Esophagus mucosa (tissue), 1 donor: ENCODE results near the gene SUSD1. TPM values are rescaled to one million over a fixed set of nuclear protein-coding genes. Genes with fewer than 3 reads are reported as not detected.
"Not testable (repeated sequence)": the region's sequence is repeated elsewhere in the genome, so short reads cannot be mapped to it uniquely, and the experiment has no call there.

Experiments
- ATAC-seq: fragments of 200-7000 bp; cut with Tn5 transposase; one replicate; pipeline ENCODE4 v1.9.1; 2020
- total RNA-seq: library from RNA; stranded (reverse); gene quantifications from one replicate; pipeline ENCODE4 v1.2.4, GENCODE V29; 2023
- donor health status: DM: yes; HTN: yes; CAD: no.

SUSD1 gene
- total RNA-seq, 1 donor from 2014 or later, result 4.9 TPM

DNA sequence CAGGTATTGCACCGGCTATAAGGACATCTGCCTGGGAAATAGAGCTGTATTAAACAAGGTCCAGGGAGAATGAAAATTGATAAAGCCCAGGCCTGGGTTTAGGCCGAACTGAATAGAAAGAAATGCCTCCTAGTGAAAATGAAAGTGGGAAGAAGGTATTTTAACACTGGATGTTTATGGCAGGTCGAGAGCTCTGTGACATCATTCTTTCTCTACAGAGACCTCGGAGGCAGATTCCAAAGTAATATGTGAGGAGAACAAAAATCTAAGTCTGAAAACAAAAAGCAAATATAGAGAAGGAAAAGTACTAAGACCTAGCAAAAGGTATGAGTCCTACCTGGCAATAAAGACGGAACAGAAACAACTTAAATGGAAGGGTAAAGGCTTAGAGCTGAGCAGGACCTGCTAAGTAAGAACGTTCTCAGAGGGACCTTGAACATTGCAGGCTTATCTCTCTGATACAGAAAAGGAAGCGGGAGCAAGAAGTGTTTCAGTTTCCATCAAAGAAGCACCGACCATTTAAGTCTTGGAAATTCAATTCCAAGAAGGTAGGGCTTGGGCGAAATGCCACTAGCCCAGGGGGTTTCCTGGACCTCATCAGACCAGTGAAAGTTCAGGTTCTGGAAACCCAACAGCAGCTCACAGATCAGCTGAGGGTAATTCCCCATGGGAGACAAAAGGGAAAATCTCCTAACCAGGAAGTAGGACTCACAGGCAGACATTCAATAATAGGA, 80.0 kb downstream of the SUSD1 start:
- no peak for ATAC-seq

DNA sequence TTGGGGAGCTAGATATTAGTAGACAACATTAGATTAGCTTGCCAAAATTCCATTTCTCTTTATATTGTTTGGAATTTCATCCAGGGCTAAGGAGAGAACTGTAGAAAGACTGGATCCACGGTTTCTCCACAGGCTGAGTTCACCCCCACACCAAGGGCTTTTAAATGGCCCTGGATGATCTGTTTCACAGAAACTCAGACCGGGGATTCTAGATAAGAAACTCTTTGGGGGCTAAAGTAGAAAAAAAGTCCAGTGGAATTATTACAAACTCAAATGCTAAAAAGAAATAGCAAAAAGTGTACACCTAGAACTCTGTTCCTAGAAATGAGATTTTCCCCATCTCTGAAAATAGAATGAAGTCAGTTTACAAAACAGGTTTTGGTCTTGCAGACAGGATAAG, 80.9 kb downstream of the SUSD1 start:
- ATAC-seq, result no peak

DNA sequence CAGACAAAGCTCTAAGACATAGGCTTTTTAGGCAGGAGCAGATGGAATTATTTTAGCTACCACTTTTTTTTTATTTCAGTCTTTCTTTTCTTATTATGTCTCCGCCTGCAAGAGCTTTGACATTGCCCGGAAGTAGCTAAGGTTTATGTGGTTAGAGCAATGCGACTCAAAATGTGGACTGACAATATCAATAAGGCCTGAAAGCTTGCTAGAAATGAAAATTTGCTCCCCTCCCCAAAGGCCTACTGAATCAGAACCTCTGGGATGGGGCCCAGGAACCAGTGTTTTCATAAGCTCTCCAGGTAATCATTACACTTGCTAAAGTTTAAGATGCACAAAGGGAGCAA, 81.3 kb downstream of the SUSD1 start:
- no peak for ATAC-seq

DNA sequence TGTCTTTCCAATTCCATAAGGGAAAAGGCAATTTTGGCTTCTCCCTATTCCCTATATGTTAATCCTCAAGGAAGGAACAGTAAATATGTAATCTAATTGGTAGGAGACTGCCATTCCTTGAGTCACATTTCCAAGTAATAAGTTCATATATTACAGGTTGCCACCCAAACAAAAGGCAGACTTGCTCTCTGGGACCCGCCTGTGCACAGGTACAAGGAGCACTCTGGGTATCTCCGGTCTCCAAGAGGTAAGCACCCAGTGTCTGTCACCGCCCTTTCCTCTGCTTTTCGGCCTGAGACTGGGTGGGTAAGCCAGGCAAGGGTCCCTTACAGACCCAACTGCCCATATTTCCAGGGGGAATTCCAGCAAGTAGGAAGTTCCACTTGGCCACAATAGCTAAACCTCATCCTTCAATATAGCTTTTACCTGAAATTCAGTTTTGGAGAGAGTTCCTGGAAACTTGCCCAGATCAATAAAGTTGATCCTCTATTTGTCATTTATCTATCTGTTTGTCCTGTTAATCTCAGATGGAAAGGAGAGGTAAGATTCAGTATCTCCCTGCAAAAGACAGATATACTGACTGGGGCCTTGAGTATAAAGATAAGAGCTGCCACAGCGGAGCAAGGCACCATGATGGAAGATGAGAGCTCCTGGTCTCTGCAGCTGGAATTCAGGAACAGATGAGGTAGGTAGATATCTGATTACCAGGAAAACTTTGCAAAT, 81.8 kb downstream of the SUSD1 start:
- ATAC-seq, result no peak

DNA sequence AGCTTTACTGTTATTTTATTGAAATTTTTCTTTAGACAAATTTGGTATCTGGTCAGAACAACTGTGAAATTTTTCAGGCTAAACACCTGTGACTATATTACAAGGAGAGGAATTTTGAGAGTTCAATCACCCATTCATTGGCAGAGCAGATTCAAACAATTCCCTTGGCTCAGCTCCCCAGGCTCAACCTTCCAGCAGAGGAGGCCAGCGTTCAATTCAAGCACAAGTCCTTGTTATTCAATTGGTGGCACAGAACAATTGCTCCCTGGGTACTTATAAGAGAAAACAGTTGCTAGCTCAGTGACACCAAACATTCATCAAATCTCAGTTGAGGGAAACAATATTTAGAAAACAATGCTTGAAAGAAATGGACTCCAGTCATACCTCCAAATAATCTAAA, 83.3 kb downstream of the SUSD1 start:
- ATAC-seq, result no peak

DNA sequence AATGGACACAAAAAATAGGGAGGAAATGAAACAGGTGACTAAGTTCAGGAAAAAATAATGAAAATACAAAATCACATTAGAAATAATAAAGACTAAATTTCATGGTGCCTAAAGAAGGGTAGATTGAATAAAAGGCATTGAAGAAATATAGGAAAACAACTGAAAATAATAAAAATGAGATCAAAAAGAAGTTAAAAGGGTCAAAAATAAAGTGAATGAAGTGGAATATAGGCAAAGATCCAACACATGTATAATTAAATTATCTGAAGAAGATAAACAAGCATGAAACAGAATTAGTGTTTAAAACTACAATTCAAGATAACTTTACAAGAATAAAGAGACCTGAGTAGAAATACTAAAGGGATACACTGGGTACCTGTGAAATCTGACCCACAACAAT, 87.6 kb downstream of the SUSD1 start:
- ATAC-seq, result no peak

DNA sequence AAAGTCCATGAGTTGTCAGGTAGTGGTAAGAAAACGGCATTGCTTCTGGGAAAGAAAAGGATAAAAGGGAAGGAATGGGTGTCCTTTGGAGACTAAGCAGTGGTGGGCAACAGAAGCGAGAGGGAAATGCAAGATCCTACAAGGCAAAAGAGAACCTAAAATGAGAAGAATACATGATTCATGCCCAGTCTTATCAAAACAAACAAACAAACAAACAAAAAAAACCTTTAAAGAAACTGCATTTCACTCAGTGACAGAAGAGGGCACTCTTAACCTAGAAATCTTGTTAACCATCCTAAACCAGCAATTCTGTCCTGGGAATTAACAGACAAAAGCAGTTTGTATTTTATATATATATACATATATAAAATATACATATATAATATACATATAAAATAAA, 88.5 kb downstream of the SUSD1 start:
- ATAC-seq, result no peak

DNA sequence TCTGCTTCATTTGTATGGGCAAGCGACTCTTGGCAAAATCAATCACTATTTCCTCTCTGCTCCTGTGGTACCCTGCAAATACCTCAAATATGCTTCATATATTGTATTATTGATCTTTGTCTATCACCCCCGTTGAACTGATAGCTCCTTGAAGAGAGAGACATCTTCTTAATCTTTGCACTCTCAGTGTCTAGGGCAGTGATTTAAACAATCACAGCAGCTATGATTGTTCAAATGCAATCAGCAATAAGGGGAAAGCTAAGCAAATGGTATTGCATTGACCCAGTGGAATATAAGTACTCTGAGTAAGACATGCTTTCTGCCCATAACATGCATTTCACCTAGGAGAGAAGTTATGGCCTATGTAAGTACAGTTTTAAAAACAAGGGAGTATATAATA, 90.2 kb downstream of the SUSD1 start:
- no peak for ATAC-seq

DNA sequence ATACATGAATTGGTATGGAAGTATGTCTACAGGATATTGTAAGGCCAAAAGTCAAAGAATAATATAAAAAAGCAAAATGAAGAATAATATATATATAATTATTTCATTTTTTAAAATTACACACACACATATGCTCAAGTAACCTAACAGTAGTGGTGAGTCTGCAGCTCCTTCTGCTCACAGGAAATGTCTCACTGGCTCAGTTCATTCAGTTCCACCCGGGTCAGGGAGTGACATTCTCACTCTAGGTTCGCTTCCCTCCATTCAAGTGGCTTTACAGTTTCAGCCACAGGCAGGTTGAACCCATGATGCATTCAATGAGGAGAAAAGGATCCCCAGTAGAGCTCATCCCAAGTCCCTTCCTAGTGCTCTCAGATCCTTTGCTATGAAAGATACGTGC, 90.8 kb downstream of the SUSD1 start:
- peak; percentile 28 for ATAC-seq

DNA sequence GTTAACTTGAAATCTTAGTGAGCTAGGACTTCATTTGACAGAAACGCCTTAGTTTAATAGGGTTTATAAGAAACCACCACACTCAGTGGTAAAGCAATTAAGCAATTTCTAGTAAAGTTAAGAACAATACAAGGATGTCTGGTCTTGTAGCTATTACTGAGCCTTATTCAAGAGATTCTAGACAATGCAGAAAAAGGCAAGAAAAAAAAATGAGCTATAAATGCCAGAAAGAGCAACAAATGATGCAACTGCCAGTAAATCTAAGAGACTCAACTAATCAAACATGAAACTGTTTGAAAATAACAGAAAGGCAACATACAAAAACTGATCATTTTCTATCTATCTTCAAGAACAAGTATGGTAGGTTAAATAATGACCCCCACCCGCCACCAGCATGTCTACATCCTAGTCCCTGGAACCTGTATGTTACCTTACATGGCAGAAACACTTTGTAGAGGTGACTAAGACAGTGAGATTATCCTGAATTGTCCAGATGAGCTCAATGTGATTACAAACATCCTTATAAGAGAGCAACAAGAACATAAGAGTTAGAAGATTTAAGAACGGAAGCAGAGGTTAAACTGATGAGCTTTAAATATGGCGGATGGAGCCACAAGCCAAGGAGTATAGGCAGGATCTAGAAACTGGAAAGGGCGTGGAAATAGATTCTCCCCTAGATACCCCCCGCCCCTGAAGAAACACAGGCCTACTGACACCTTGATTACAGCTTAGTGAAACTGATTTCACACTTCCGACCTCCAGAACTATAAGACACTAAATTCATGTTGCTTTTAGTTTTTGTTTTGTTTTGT, 93.0 kb downstream of the SUSD1 start:
- ATAC-seq, result peak; percentile 53

DNA sequence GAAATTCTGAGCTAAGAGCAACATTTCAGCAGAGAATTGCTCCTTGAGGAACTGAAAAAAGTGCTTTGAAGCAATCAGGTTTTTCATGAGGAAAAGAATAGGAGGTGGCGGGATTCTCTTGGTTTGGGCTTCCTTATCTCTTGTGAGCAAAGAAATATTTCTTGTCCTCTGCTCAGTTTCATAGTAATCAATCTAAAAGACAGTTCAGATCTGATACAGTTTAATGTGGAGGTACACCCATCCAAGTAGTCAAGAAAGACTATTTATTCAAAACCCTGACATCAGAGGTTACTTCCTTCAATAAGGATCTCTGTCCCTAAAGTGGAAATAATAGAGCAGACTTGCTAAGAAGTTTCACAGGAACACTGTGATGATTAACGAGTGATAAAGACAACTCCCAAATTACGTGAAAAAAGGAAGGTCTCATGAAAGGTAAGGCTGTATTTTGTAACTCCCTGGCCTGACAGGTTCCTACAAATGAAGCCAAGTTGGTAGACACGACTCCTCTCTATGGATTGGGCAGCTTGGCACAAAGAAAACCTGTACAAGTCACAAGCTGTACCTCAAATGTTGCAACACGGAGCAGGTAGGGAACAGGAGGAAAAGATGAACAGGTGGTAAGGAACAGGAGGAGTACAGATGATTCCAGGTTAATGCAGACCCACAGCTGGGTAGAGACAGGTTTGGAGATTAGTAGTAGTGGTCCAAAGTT, 94.1 kb downstream of the SUSD1 start:
- peak; percentile 92 for ATAC-seq

DNA sequence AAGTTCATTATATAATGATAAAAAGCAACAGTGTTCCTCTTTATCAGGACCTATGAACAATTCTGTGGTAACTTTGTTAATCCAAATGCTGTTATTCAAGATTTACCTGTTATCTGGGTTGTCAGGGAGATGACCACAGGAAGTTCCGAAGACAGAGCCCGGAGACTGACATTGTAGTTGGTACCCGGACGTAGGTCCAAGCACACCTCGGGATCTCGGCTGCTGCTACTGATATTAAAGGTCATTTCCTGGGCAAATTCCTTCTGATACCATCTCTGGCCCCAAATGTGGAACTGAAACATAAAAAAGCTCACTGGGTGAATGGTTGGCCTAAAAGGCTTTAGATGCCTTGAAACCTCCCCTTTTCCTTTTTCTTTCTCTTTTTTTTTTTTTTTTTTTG, 96.7 kb downstream of the SUSD1 start:
- no peak for ATAC-seq

DNA sequence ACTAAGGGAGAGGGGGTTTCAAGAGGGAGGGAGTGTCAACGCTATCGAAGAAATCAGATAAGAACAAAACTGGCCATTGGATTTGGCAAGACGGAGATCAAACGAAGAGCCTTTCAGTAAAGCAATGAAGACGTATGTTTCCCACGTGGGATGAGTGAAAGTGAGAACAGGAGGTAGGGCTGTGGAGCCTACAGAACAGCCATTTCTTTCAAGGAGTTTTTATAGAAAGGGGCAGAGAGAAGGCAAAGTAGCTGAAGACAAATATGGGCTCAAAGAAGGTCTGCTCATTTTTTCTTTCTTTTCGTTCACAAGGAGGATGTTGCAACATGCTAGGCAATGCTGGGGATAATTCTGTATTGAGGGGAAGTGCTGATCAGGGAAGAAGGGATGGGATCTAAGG, 98.3 kb downstream of the SUSD1 start:
- ATAC-seq, result no peak

DNA sequence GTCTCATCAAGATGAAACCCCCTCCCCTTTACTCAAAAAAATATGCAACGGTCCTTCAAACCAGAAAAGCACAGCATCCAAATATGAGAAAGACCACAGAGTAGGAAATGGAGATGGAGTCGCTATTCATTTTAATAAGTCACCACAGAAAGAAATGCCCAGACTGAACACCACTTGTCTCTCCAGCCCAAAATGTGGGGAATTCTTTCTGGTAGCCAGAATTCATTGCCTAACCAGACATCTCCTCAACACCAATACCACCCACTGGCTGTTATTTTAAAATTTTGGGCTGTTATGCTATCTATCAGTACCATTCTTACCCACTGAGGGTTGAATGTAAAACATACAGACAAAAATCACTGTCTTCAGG, 100.1 kb downstream of the SUSD1 start:
- no peak for ATAC-seq

DNA sequence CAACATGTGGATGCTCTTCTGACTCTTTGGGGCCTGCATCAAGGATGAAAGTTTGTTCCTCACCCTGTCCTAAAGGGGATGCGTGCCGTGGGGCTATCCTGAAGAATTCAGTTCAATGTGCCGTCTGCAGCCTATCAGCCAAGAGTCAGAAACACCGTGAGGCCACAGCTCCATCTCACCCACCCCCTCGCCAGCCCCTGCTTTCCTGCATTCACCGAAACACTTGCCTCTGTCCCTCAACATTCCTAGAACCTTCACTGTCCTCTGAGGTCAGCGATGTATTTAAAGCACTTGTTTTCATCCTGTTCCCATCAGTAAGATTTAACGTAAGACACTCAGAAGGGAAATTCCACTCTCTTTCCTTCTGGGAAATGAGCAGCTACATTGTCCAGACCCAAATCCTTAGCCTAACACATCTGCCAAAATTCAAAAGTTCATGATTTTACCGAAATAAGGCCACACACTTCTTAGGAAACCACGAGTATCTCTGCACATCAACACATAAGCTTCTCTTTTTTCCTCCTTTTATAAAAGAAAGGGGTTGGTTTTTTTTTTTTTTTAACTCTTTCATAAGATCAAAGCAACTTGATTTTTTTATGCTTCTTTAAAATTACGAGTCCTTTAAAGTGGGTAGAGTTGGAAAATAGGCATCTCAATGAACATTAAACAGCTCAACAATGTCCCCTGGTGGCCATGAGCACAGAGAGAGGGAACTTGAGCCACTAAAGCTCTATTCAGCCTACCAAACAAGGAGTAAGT, 100.7 kb downstream of the SUSD1 start:
- ATAC-seq, result peak; percentile 71

DNA sequence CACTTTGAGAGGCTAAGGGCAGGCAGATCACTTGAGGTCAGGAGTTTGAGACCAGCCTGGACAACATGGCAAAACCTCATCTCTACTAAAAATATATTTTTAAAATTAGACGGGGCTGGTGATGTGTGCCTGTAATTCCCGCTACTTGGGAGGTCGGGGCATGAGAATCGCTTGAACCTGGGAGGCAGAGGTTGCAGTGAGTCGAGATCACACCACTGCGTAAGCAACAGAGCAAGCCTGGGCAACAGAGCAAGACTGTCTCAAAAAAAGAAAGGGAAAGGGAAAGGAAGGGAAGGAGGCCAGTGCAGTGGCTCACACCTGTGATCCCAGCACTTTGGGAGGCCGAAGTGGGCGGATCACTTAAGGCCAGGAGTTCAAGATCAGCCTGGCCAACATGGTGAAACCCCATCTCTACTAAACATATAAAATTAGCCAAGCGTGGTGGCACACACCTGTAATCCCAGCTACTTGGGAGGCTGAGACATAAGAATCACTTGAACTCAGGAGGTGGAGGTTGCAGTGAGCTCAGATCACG, 101.4 kb downstream of the SUSD1 start:
- ATAC-seq, result not testable (repeated sequence)

DNA sequence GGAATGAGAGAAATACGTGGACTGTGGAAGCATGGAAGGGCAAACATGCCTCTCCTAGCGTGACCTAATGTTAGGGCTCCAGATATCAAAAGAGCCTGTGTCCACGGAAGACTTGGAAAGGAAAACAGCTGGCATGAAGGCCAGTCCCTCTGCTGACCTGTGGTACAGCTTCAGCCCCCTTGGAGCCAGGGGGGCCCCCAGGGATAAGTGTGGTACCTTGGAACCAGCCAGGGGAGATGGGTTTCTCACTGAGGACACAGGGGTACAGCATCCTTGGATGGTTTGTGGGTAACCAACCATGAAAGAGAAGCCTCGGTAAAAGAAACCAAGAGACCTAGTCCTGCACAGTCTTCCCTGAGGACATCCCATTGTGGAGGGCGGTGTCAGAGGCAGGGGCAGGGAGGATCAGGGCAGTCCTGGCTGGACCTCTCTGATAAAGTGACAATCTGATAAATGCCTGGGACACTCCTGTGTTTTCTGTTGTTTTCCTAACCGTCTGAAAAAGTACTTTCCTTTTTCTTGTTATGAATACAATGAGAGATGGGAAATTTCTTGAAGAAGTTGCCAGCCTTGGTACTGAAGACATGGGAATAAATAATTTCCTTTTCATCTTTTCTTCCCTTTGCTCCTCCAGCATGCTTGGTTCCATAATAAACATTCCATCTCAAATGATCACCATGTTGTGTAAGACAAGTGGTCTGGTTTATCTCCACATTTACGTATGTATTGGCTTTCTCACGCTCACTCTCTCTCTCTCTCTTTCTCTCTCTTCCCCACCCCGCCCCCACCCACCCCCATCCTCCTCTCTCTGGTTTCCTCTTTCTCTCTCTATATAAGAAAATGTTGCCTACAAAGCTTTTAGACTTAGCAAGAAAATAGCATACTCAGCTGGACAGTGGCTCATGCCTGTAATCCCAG, 102.1 kb downstream of the SUSD1 start:
- no peak for ATAC-seq

DNA sequence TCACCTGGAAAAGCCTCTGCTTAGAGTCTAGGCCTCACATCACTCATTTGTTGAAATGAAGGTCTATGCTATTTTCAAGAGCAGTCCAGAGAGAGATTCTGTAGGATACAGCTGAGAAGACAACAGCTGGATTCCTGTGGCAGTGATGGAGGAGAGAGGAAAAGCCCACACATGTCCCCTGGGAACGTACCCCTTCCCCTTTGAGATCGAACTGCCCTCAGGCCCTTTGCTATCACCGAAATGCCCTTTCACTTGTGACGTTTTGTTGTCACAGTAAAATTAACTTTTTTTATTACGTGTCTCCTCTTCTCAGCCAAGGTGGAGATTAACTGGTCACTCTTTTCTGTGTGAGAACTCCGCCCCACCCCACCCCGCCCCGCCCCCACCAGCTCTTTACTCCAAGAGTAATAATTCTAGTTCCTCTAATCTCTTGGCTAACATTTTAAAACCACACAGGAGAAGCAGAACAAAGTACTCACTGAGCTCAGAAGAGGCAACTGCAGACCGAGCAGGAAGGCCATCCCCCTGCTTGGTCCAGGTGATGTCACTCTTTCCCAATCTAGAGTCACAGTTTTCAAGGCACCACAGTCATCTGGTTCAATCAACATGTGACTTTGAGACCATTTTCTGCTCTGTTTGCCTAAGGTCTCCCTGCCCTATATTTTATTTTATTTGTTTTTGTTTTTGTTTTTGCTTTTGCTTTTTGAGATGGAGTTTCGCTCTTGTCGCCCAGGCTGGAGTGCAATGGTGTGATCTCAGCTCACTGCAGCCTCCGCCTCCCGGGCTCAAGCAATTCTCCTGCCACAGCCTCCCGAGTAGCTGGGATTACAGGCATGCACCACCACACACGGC, 105.6 kb downstream of the SUSD1 start:
- ATAC-seq, result peak; percentile 84

DNA sequence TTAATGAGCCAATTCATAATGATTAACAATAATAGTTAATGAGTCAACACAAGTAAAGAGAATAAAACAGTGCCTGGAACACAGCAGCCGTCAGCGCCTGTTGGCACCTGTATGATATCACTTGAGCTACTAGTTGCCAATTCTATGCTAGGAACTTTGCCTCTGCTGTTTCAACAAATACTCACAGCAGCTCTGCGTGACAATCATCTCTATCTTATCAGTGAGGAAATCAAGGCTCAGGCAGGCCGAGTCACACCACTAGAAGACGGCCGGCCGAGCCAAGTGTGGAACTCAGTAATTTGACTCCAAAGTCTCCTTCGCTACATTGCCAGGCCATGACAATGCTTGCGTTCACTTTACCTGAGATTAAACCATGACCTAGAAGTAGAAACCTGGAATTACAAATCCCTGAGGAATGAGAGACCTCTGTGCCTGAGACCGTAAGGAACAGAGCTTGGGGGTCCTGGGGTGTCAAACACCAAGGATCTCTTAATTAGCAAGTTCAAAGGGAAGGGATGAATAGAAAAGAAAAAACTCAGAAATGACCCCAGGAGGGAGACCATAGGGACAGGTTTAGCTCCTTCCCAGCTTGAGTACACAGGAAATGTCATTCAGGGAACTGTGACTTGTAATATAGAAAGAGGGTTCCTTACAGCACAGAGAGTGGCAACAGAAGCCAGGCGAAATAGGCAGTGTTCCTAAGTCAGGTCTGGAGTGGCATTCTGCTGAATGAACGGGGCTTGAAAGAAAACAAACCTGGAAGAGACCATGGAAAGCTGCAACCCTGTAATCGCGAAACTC, 109.1 kb downstream of the SUSD1 start:
- peak; percentile 81 for ATAC-seq
